Suprapubic skin (tissue), 4 donors: ENCODE results near the gene DENND2A. TPM values are rescaled to one million over a fixed set of nuclear protein-coding genes. Genes with fewer than 3 reads are reported as not detected.
"Not testable (repeated sequence)": the region's sequence is repeated elsewhere in the genome, so short reads cannot be mapped to it uniquely, and the experiment has no call there.

Experiments used
- DNase-seq, 2 donors: peaks; one replicate each; pipeline ENCODE4 v3.0.0-alpha.2; 2019; ENCODE audit warnings: low spot score in 2 of 2
- H3K27ac ChIP-seq: fragments of 200-600 bp; sonication (generic); one replicate; pipeline ENCODE4 v1.5.1; 2019
- H3K27me3 ChIP-seq: fragments of 200-600 bp; sonication (generic); one replicate; pipeline ENCODE4 v1.5.1; 2019
- H3K36me3 ChIP-seq: fragments of 200-600 bp; sonication (generic); one replicate; pipeline ENCODE4 v1.5.1; 2019
- H3K4me1 ChIP-seq: fragments of 200-600 bp; sonication (generic); one replicate; pipeline ENCODE4 v1.5.1; 2019
- H3K4me3 ChIP-seq: fragments of 200-600 bp; sonication (generic); one replicate; pipeline ENCODE4 v1.5.1; 2019; ENCODE audit warnings: mild to moderate bottlenecking
- H3K9me3 ChIP-seq: fragments of 200-600 bp; sonication (generic); one replicate; pipeline ENCODE4 v1.5.1; 2019
- CTCF ChIP-seq, 2 donors: fragments of 200-600 bp in 1 of 2; fragments of 450-650 bp in 1 of 2; sonication (generic) in 1 of 2; IDR thresholded peaks; one replicate each; pipeline ENCODE4 v1.5.1; 2016 to 2019; ENCODE audit warnings: antibody characterized with exemption in 2 of 2, mild to moderate bottlenecking in 1 of 2, moderate library complexity in 1 of 2
- EP300 ChIP-seq: sonication (generic); formaldehyde crosslinking; IDR thresholded peaks from one replicate; pipeline ENCODE4 v1.6.1; 2017; ENCODE audit warnings: antibody characterized with exemption
- POLR2A ChIP-seq, 2 donors: fragments of 450-650 bp; IDR thresholded peaks; one replicate each; pipeline ENCODE4 v1.6.1; 2017; ENCODE audit warnings: antibody characterized with exemption in 2 of 2, mild to moderate bottlenecking in 2 of 2, moderate library complexity in 2 of 2
- POLR2AphosphoS5 ChIP-seq, 3 donors: sonication (generic); formaldehyde crosslinking; IDR thresholded peaks; one replicate each; pipeline ENCODE4 v1.6.1; 2017; ENCODE audit warnings: antibody characterized with exemption in 3 of 3
- WGBS: methylation state at CpG from one replicate; pipeline ENCODE4 v1.1.5; 2018; 5-methylcytosine and 5-hydroxymethylcytosine counted together
- total RNA-seq, 4 donors: library from RNA; depleted of rRNA; stranded (reverse); fragments of >200 nt; gene quantifications; one replicate each; pipeline ENCODE4 v1.1.0, GENCODE V29; 2016

Gene DENND2A
- total RNA-seq, 4 donors from 2014 or later = 0.99 to 5.1 (median 2.2) TPM

- 80% methylated on average over 2 of the region's 5 CpGs for WGBS
Observed at GRCh38 chr7:140501966-140502365, 138.6 kb downstream of the DENND2A start.

GRCh38 chr7:140497807-140498206 lies 142.8 kb downstream of the DENND2A start:
- DNase-seq, H3K27me3 ChIP-seq, H3K4me1 ChIP-seq, H3K36me3 ChIP-seq, H3K27ac ChIP-seq, H3K9me3 ChIP-seq, H3K4me3 ChIP-seq: not testable (repeated sequence)
- WGBS = 95% methylated on average over 7 of the region's 7 CpGs

More at GRCh38 chr7:140501966-140502365, 138.6 kb downstream of the DENND2A start:
- TF ChIP-seq EP300 (no peak), POLR2A (IDR thresholded peaks at IDR 0.05) (no peak), POLR2AphosphoS5 (IDR thresholded peaks at IDR 0.05) (no peak), CTCF (IDR thresholded peaks at IDR 0.05) (no peak)
- H3K27me3 ChIP-seq = no peaks in the 10 kb centered on the region
- no peak for DNase-seq
- H3K9me3 ChIP-seq = no peaks in the 10 kb centered on the region
- no peaks in the 10 kb centered on the region for H3K36me3 ChIP-seq
- no peaks in the 10 kb centered on the region for H3K4me1 ChIP-seq
- H3K4me3 ChIP-seq = no peak overlapping the region
- no peak overlapping the region for H3K27ac ChIP-seq

GRCh38 chr7:140497241-140497769 lies 143.3 kb downstream of the DENND2A start:
- no peaks in the 10 kb centered on the region for H3K9me3 ChIP-seq
- no peaks in the 10 kb centered on the region for H3K36me3 ChIP-seq
- no peak overlapping the region for H3K4me3 ChIP-seq
- H3K27ac ChIP-seq = no peak overlapping the region
- 75% methylated on average over 5 of the region's 5 CpGs for WGBS
- H3K4me1 ChIP-seq = no peaks in the 10 kb centered on the region
- DNase-seq = no peak
- no peak for TF ChIP-seq EP300
- no peaks in the 10 kb centered on the region for H3K27me3 ChIP-seq

- no peaks in the 10 kb centered on the region for H3K9me3 ChIP-seq
- TF ChIP-seq POLR2AphosphoS5 (IDR thresholded peaks at IDR 0.05) (no peak), POLR2A (IDR thresholded peaks at IDR 0.05) (no peak), CTCF (IDR thresholded peaks at IDR 0.05) (no peak), EP300 (no peak)
- DNase-seq = no peak
- no peaks in the 10 kb centered on the region for H3K36me3 ChIP-seq
- 94% methylated on average over 9 of the region's 9 CpGs for whole genome bisulfite sequencing
- H3K4me3 ChIP-seq = no peak overlapping the region
- no peaks in the 10 kb centered on the region for H3K27me3 ChIP-seq
- no peaks in the 10 kb centered on the region for H3K4me1 ChIP-seq
- H3K27ac ChIP-seq = no peak overlapping the region
Observed at GRCh38 chr7:140495514-140496097, 145.0 kb downstream of the DENND2A start.

- Histone ChIP-seq H3K4me3 (no peak overlapping the region), H3K36me3 (no peaks in the 10 kb centered on the region), H3K27ac (no peak overlapping the region), H3K4me1 (no peaks in the 10 kb centered on the region), H3K27me3 (no peaks in the 10 kb centered on the region), H3K9me3 (no peaks in the 10 kb centered on the region)
- TF ChIP-seq CTCF (IDR thresholded peaks at IDR 0.05) = no peak
- TF ChIP-seq POLR2A (IDR thresholded peaks at IDR 0.05) = no peak
- no peak for TF ChIP-seq POLR2AphosphoS5 (IDR thresholded peaks at IDR 0.05)
- TF ChIP-seq EP300 = no peak
- WGBS = 85% methylated on average over 9 of the region's 9 CpGs
- no peak for DNase-seq
Observed at GRCh38 chr7:140494867-140495266, 145.7 kb downstream of the DENND2A start.

- H3K4me3 ChIP-seq = no peak overlapping the region
- TF ChIP-seq EP300 (no peak), POLR2AphosphoS5 (IDR thresholded peaks at IDR 0.05) (no peak), POLR2A (IDR thresholded peaks at IDR 0.05) (no peak), CTCF (IDR thresholded peaks at IDR 0.05) (no peak)
- no peak overlapping the region for H3K27ac ChIP-seq
- DNase-seq = no peak
- WGBS = 77% methylated on average over 2 of the region's 2 CpGs
- H3K27me3 ChIP-seq = no peaks in the 10 kb centered on the region
- H3K36me3 ChIP-seq = no peaks in the 10 kb centered on the region
- H3K4me1 ChIP-seq = peaks cover 3% of the 10 kb centered on the region
- no peaks in the 10 kb centered on the region for H3K9me3 ChIP-seq
Observed at GRCh38 chr7:140489026-140489359, 151.6 kb downstream of the DENND2A start.
